Activated CD4-positive, alpha-beta T cell treated with anti-CD3 and anti-CD28 coated beads, Interleukin-2, amount 10 ng/mL, durations not matched to agents 7 days and 5 days (primary cell): ENCODE results near the gene ALG5. TPM values are rescaled to one million over a fixed set of nuclear protein-coding genes. Genes with fewer than 3 reads are reported as not detected.

Experiments used
- CTCF ChIA-PET: fragments of 350-600 bp; sonication (Branson Sonifier 250); formaldehyde crosslinking; loops from one replicate; lab custom pipeline; 2021; ENCODE audit warnings: antibody characterized with exemption; lab: Charles Lee
- POLR2A ChIA-PET: fragments of 350-600 bp; sonication (Branson Sonifier 250); formaldehyde crosslinking; loops from one replicate; lab custom pipeline; 2021; ENCODE audit warnings: antibody characterized with exemption; lab: Charles Lee
- DNase-seq: peaks from one replicate; pipeline ENCODE4 v3.0.0-alpha.2; 2020
- H3K27ac Mint-ChIP-seq: one replicate; pipeline ENCODE4 v1.8.0; 2021; ENCODE audit warnings: mild to moderate bottlenecking, moderate library complexity, mixed read lengths
- H3K27me3 Mint-ChIP-seq: one replicate; pipeline ENCODE4 v1.8.0; 2021; ENCODE audit warnings: mixed read lengths
- H3K36me3 Mint-ChIP-seq: one replicate; pipeline ENCODE4 v1.8.0; 2021; ENCODE audit warnings: low read depth, mixed read lengths
- H3K4me1 Mint-ChIP-seq: one replicate; pipeline ENCODE4 v1.8.0; 2021; ENCODE audit warnings: mixed read lengths
- H3K4me3 Mint-ChIP-seq: one replicate; pipeline ENCODE4 v1.8.0; 2021; ENCODE audit warnings: mild to moderate bottlenecking, moderate library complexity, mixed read lengths
- H3K9me3 Mint-ChIP-seq: one replicate; pipeline ENCODE4 v1.8.0; 2021; ENCODE audit warnings: mixed read lengths
- total RNA-seq, 2 experiments: library from RNA; stranded (reverse); gene quantifications; one replicate each; pipeline ENCODE4 v1.2.3, GENCODE V29; 2021

Gene ALG5
- total RNA-seq, 2 experiments from 2014 or later = 29.8 to 33.9 TPM

GRCh38 chr13:36907266-36907665 lies 91.9 kb downstream of the ALG5 start:
- Mint-ChIP-seq H3K4me1 (no peaks in the 10 kb centered on the region), H3K9me3 (no peaks in the 10 kb centered on the region), H3K4me3 (no peak overlapping the region), H3K27ac (no peak overlapping the region), H3K36me3 (no peaks in the 10 kb centered on the region), H3K27me3 (peaks cover 10% of the 10 kb centered on the region)
- ChIA-PET POLR2A (no interaction called here), CTCF (no interaction called here)
- no peak for DNase-seq

- Mint-ChIP-seq H3K4me1 (no peaks in the 10 kb centered on the region), H3K36me3 (no peaks in the 10 kb centered on the region)
- POLR2A ChIA-PET = no interaction called here
Observed at GRCh38 chr13:36905944-36906343, 93.2 kb downstream of the ALG5 start.

GRCh38 chr13:36903925-36904595 lies 95.1 kb downstream of the ALG5 start:
- ChIA-PET POLR2A (no interaction called here), CTCF (interaction anchor here (1.2 kb wide), 1 partner anchor 74 kb away, joined by 3 read pairs; no protein-coding TSS in a partner anchor)
- no peak overlapping the region for H3K4me3 Mint-ChIP-seq
- peaks cover 19% of the 10 kb centered on the region for H3K27me3 Mint-ChIP-seq
- DNase-seq = no peak
- H3K4me1 Mint-ChIP-seq = no peaks in the 10 kb centered on the region
- no peaks in the 10 kb centered on the region for H3K9me3 Mint-ChIP-seq
- no peak overlapping the region for H3K27ac Mint-ChIP-seq
- H3K36me3 Mint-ChIP-seq = no peaks in the 10 kb centered on the region

More at GRCh38 chr13:36905944-36906343, 93.2 kb downstream of the ALG5 start:
- CTCF ChIA-PET = no interaction called here
- Mint-ChIP-seq H3K9me3 (no peaks in the 10 kb centered on the region), H3K27ac (no peak overlapping the region), H3K4me3 (no peak overlapping the region), H3K27me3 (peaks cover 10% of the 10 kb centered on the region)
- DNase-seq = no peak

Other genes starting within 250 kb of the ALG5 start
- 10 to 100 TPM; 13.8 to 16.7 TPM for gene RFXAP, start 180.1 kb downstream of the ALG5 start, total RNA-seq
- not detected for gene SMAD9, start 79.1 kb downstream of the ALG5 start, total RNA-seq
- 100 to 1,000 TPM in 1 of 2 experiments, 10 to 100 TPM in 1; 94.9 to 105 TPM for gene EXOSC8, start 1.4 kb upstream of the ALG5 start, total RNA-seq
- 10 to 100 TPM; 74.1 to 79.8 TPM for gene SUPT20H, start 60.3 kb upstream of the ALG5 start, total RNA-seq
- gene CSNK1A1L, start 106.3 kb upstream of the ALG5 start, total RNA-seq = not detected